WTC11 (cell line): ENCODE measurements around the gene POLR2M. TPM values are rescaled to one million over a fixed set of nuclear protein-coding genes. Genes with fewer than 3 reads are reported as not detected.

ENCODE experiments used
- ATAC-seq: fragments of 200-7000 bp; cut with Tn5 transposase; 2 replicates; pipeline ENCODE4 v1.10.0; 2021; ENCODE audit warnings: mild to moderate bottlenecking, moderate library complexity
- CTCF ChIA-PET: fragments of 300-600 bp; sonication (Branson Sonifier 250); formaldehyde crosslinking; loops from one replicate; lab custom pipeline; 2021; ENCODE audit warnings: antibody characterized with exemption; lab: Charles Lee
- POLR2A ChIA-PET: fragments of 350-600 bp; sonication (Branson Sonifier 250); formaldehyde crosslinking; loops from one replicate; lab custom pipeline; 2021; ENCODE audit warnings: antibody characterized with exemption; lab: Charles Lee
- DNase-seq: peaks from one replicate; pipeline ENCODE4 v3.0.0; 2021; ENCODE audit warnings: low spot score
- H3K27ac Mint-ChIP-seq: 2 replicates; pipeline ENCODE4 v1.8.0; 2021; ENCODE audit warnings: mixed read lengths
- H3K27me3 Mint-ChIP-seq: 2 replicates; pipeline ENCODE4 v1.8.0; 2021; ENCODE audit warnings: low read depth, mild to moderate bottlenecking, moderate library complexity, mixed read lengths
- H3K36me3 Mint-ChIP-seq: 2 replicates; pipeline ENCODE4 v1.8.0; 2021; ENCODE audit warnings: mixed read lengths
- H3K4me1 Mint-ChIP-seq: 2 replicates; pipeline ENCODE4 v1.8.0; 2022; ENCODE audit warnings: mixed read lengths
- H3K4me3 Mint-ChIP-seq: 2 replicates; pipeline ENCODE4 v1.8.0; 2021; ENCODE audit warnings: mild to moderate bottlenecking, moderate library complexity, mixed read lengths
- H3K9me3 Mint-ChIP-seq: 2 replicates; pipeline ENCODE4 v1.8.0; 2021; ENCODE audit warnings: mixed read lengths
- AR ChIP-seq: fragments of 250-450 bp; sonication (Bioruptor Pico); IDR thresholded peaks from 2 replicates; pipeline ENCODE4 v1.9.0; 2021; ENCODE audit warnings: mild to moderate bottlenecking
- ATF3 ChIP-seq: sonication (generic); formaldehyde crosslinking; conservative IDR thresholded peaks from 2 replicates; pipeline ENCODE4 v1.8.1; 2022; ENCODE audit warnings: mild to moderate bottlenecking, missing genetic modification reagents
- ATF6 ChIP-seq: sonication (generic); formaldehyde crosslinking; IDR thresholded peaks from 2 replicates; pipeline ENCODE4 v1.8.1; 2023; ENCODE audit warnings: mild to moderate bottlenecking, missing genetic modification reagents
- EMX1 ChIP-seq: fragments of 250-450 bp; sonication (Bioruptor Pico); IDR thresholded peaks from 2 replicates; pipeline ENCODE4 v1.8.0; 2021; ENCODE audit warnings: mild to moderate bottlenecking
- ETV6 ChIP-seq: sonication (generic); formaldehyde crosslinking; IDR thresholded peaks from 2 replicates; pipeline ENCODE4 v1.8.1; 2022; ENCODE audit warnings: mild to moderate bottlenecking, missing genetic modification reagents
- GABPB1 ChIP-seq: sonication (generic); formaldehyde crosslinking; IDR thresholded peaks from 2 replicates; pipeline ENCODE4 v1.8.1; 2023; ENCODE audit warnings: mild to moderate bottlenecking, missing genetic modification reagents
- GRHL2 ChIP-seq: fragments of 250-450 bp; sonication (Bioruptor Pico); IDR thresholded peaks from 2 replicates; pipeline ENCODE4 v1.8.0; 2022; ENCODE audit warnings: mild to moderate bottlenecking, moderate library complexity; ENCODE audit not compliant: insufficient replicate concordance, severe bottlenecking
- JAZF1 ChIP-seq: fragments of 250-450 bp; sonication (Bioruptor Pico); IDR thresholded peaks from 2 replicates; pipeline ENCODE4 v1.9.0; 2021; ENCODE audit warnings: moderate library complexity, mild to moderate bottlenecking, inconsistent platforms
- MYBL2 ChIP-seq: sonication (generic); formaldehyde crosslinking; IDR thresholded peaks from 2 replicates; pipeline ENCODE4 v1.8.1; 2023; ENCODE audit warnings: mild to moderate bottlenecking, moderate library complexity, missing genetic modification reagents
- OVOL2 ChIP-seq: fragments of 250-450 bp; sonication (Bioruptor Pico); IDR thresholded peaks from 2 replicates; pipeline ENCODE4 v1.9.0; 2021; ENCODE audit warnings: mild to moderate bottlenecking, borderline replicate concordance
- ZNF425 ChIP-seq: fragments of 250-450 bp; sonication (Bioruptor Pico); conservative IDR thresholded peaks from 2 replicates; pipeline ENCODE4 v1.9.0; 2021; ENCODE audit warnings: mild to moderate bottlenecking
- total RNA-seq: library from RNA; stranded (reverse); gene quantifications from 3 replicates; pipeline ENCODE4 v1.2.3, GENCODE V29; 2021
- TF ChIP-seq, protein P1 (sequence below): sonication (generic); formaldehyde crosslinking; IDR thresholded peaks from 2 replicates; pipeline ENCODE4 v1.8.0; 2022; ENCODE audit warnings: mild to moderate bottlenecking, missing genetic modification reagents
- TF ChIP-seq, protein P2 (sequence below): sonication (generic); formaldehyde crosslinking; IDR thresholded peaks from 2 replicates; pipeline ENCODE4 v1.8.1; 2022; ENCODE audit warnings: low read depth, missing genetic modification reagents, borderline replicate concordance
- TF ChIP-seq, protein P3 (sequence below): sonication (generic); formaldehyde crosslinking; IDR thresholded peaks from 2 replicates; pipeline ENCODE4 v1.8.1; 2022; ENCODE audit warnings: missing genetic modification reagents, borderline replicate concordance
- TF ChIP-seq, protein P4 (sequence below): fragments of 250-450 bp; sonication (Bioruptor Pico); IDR thresholded peaks from 2 replicates; pipeline ENCODE4 v1.9.0; 2021; ENCODE audit warnings: moderate library complexity, mild to moderate bottlenecking, inconsistent platforms, borderline replicate concordance

The POLR2M gene
- total RNA-seq, 1 experiment from 2014 or later: 84.4 TPM

- TF ChIP-seq ATF6 (CRISPR knock-in tag) (no peak), ATF3 (no peak), GABPB1 (CRISPR knock-in tag) (no peak), OVOL2 (CRISPR knock-in tag) (no peak), EMX1 (CRISPR knock-in tag) (no peak), ETV6 (CRISPR knock-in tag) (no peak), ZNF425 (CRISPR knock-in tag) (no peak), MYBL2 (CRISPR knock-in tag) (no peak)
- TF ChIP-seq, protein P1, sequence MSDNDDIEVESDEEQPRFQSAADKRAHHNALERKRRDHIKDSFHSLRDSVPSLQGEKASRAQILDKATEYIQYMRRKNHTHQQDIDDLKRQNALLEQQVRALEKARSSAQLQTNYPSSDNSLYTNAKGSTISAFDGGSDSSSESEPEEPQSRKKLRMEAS (CRISPR knock-in tag): no peak
Measured at GRCh38 chr15:57698991-57699390, 7.5 kb upstream of the POLR2M start (continued).

- DNase-seq: no peak
- Mint-ChIP-seq H3K4me1 (peaks cover 10% of the 10 kb centered on the region), H3K36me3 (no peaks in the 10 kb centered on the region), H3K4me3 (no peak overlapping the region), H3K9me3 (peaks cover 12% of the 10 kb centered on the region), H3K27ac (no peak overlapping the region), H3K27me3 (peaks cover 64% of the 10 kb centered on the region)
- no peak for ATAC-seq
- no peak for TF ChIP-seq JAZF1 (CRISPR knock-in tag)
- TF ChIP-seq, protein P2, sequence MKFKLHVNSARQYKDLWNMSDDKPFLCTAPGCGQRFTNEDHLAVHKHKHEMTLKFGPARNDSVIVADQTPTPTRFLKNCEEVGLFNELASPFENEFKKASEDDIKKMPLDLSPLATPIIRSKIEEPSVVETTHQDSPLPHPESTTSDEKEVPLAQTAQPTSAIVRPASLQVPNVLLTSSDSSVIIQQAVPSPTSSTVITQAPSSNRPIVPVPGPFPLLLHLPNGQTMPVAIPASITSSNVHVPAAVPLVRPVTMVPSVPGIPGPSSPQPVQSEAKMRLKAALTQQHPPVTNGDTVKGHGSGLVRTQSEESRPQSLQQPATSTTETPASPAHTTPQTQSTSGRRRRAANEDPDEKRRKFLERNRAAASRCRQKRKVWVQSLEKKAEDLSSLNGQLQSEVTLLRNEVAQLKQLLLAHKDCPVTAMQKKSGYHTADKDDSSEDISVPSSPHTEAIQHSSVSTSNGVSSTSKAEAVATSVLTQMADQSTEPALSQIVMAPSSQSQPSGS (CRISPR knock-in tag): no peak
- no peak for TF ChIP-seq AR (CRISPR knock-in tag)
- TF ChIP-seq, protein P3, sequence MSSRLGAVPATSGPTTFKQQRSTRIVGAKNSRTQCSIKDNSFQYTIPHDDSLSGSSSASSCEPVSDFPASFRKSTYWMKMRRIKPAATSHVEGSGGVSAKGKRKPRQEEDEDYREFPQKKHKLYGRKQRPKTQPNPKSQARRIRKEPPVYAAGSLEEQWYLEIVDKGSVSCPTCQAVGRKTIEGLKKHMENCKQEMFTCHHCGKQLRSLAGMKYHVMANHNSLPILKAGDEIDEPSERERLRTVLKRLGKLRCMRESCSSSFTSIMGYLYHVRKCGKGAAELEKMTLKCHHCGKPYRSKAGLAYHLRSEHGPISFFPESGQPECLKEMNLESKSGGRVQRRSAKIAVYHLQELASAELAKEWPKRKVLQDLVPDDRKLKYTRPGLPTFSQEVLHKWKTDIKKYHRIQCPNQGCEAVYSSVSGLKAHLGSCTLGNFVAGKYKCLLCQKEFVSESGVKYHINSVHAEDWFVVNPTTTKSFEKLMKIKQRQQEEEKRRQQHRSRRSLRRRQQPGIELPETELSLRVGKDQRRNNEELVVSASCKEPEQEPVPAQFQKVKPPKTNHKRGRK (CRISPR knock-in tag): no peak
- no peak for TF ChIP-seq GRHL2 (CRISPR knock-in tag)
- TF ChIP-seq, protein P4, sequence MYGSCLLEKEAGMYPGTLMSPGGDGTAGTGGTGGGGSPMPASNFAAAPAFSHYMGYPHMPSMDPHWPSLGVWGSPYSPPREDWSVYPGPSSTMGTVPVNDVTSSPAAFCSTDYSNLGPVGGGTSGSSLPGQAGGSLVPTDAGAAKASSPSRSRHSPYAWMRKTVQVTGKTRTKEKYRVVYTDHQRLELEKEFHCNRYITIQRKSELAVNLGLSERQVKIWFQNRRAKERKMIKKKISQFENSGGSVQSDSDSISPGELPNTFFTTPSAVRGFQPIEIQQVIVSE (CRISPR knock-in tag): no peak
- ChIA-PET POLR2A (no interaction called here), CTCF (interaction anchor here (1.0 kb wide), 1 partner anchor 29 kb away, joined by 3 read pairs; no protein-coding TSS in a partner anchor)
Measured at GRCh38 chr15:57703387-57703786, 3.1 kb upstream of the POLR2M start.
